HepG2 (cell line): ENCODE measurements around the gene PPFIA3. TPM values are rescaled to one million over a fixed set of nuclear protein-coding genes. Genes with fewer than 3 reads are reported as not detected.

Experiments
- ATAC-seq: fragments of 200-7000 bp; cut with Tn5 transposase; 3 replicates; pipeline ENCODE4 v1.9.1; 2020; ENCODE audit warnings: mild to moderate bottlenecking, moderate library complexity
- BruUV-seq: library from RNA; stranded (reverse); fragments of 400-500 nt; replicated peaks from 2 replicates; lab custom pipeline; 2021; lab: Mats Ljungman, UMichigan
- CTCF ChIA-PET: fragments of 300-600 bp; formaldehyde crosslinking; extraction: SDS; loops from one replicate; lab custom pipeline; 2021; ENCODE audit warnings: low total read pairs, inconsistent platforms, low intra/inter-chr PET ratio; lab: Yijun Ruan, JAX
- POLR2A ChIA-PET: fragments of 350-600 bp; sonication (Branson Sonifier 250); formaldehyde crosslinking; loops from one replicate; lab custom pipeline; 2020; ENCODE audit warnings: antibody characterized with exemption, inconsistent platforms; lab: Yijun Ruan, JAX
- DNase-seq: peaks from one replicate; pipeline ENCODE4 v3.0.0-alpha.2; 2015; ENCODE audit warnings: low spot score
- FAIRE-seq: peaks from 3 replicates; lab custom pipeline; 2011; peaks lifted over from hg19 to GRCh38; lab: Jason Lieb, UNC
- H2AFZ ChIP-seq: one replicate; pipeline ENCODE4 v1.6.1; 2011; ENCODE audit warnings: low read length, inconsistent platforms
- H3K27ac ChIP-seq: fragments of 300-600 bp; 3 replicates; pipeline ENCODE4 v1.8.0; 2011; ENCODE audit warnings: mixed run types, mild to moderate bottlenecking, mixed read lengths, low read length, inconsistent platforms; ENCODE audit not compliant: insufficient read depth; ENCODE audit errors: extremely low read length
- H3K27me3 ChIP-seq, 2 experiments: fragments of 200-600 bp in 1 of 2; 2 replicates in 1 of 2; 3 replicates in 1 of 2; pipeline versions ENCODE4 v1.6.0 to v1.8.0; 2011; ENCODE audit warnings: low read length in 2 of 2, mild to moderate bottlenecking in 2 of 2, moderate library complexity in 2 of 2, inconsistent platforms in 1 of 2; ENCODE audit not compliant: insufficient read depth in 2 of 2, control insufficient read depth in 1 of 2
- H3K36me3 ChIP-seq, 2 experiments: fragments of 200-600 bp in 1 of 2; replicated peaks in 1 of 2; 2 replicates in 1 of 2; 3 replicates in 1 of 2; pipeline versions ENCODE4 v1.5.1 to v1.8.0; 2011; ENCODE audit warnings: low read length in 2 of 2, inconsistent platforms in 1 of 2; ENCODE audit not compliant: insufficient read depth in 2 of 2, control insufficient read depth in 1 of 2
- H3K4me1 ChIP-seq: 2 replicates; pipeline ENCODE4 v1.5.1; 2012; ENCODE audit warnings: low read length, inconsistent platforms; ENCODE audit not compliant: insufficient read depth
- H3K4me2 ChIP-seq: 2 replicates; pipeline ENCODE4 v1.6.0; 2011; ENCODE audit warnings: low read depth, low read length, inconsistent platforms
- H3K4me3 ChIP-seq, 3 experiments: fragments of 200-600 bp in 1 of 3; sonication (generic), shearing (Covaris generic) in 1 of 3; replicated peaks in 1 of 3; 2 replicates each; pipeline ENCODE4 v1.5.1; 2011 to 2016; ENCODE audit warnings: low read length in 3 of 3, inconsistent platforms in 2 of 3, low read depth in 2 of 3, mild to moderate bottlenecking in 2 of 3, control low read depth in 1 of 3, mixed read lengths in 1 of 3; ENCODE audit not compliant: insufficient read depth in 1 of 3
- H3K79me2 ChIP-seq: one replicate; pipeline ENCODE4 v1.6.1; 2011; ENCODE audit warnings: low read length, inconsistent platforms; ENCODE audit not compliant: insufficient read depth
- H3K9ac ChIP-seq: 2 replicates; pipeline ENCODE4 v1.6.0; 2011; ENCODE audit warnings: mild to moderate bottlenecking, low read depth, low read length, inconsistent platforms; ENCODE audit not compliant: insufficient read depth
- H3K9me3 ChIP-seq: 2 replicates; pipeline ENCODE4 v1.5.1; 2012; ENCODE audit warnings: mild to moderate bottlenecking, low read length
- H4K20me1 ChIP-seq: 2 replicates; pipeline ENCODE4 v1.6.0; 2011; ENCODE audit warnings: inconsistent platforms, mild to moderate bottlenecking, low read length, moderate library complexity; ENCODE audit not compliant: insufficient read depth
- CREB1 ChIP-seq, 2 experiments: fragments of 450-650 bp in 1 of 2; IDR thresholded peaks; 2 replicates each; pipeline ENCODE4 v1.6.1; 2016 to 2017; ENCODE audit warnings: control low read depth in 1 of 2, mild to moderate bottlenecking in 1 of 2, missing compliant biosample characterization in 1 of 2, missing genetic modification characterization in 1 of 2
- GATA4 ChIP-seq: sonication (generic); IDR thresholded peaks from 2 replicates; pipeline ENCODE4 v1.6.1; 2016; ENCODE audit warnings: antibody characterized with exemption, low read depth, borderline replicate concordance
- HNF4A ChIP-seq: sonication (generic); formaldehyde crosslinking; IDR thresholded peaks from 2 replicates; pipeline ENCODE4 v1.4.0; 2020; ENCODE audit warnings: missing genetic modification reagents
- KAT8 ChIP-seq: IDR thresholded peaks from 2 replicates; pipeline ENCODE4 v1.6.1; 2016; ENCODE audit warnings: missing genetic modification reagents, missing compliant biosample characterization
- KDM5B ChIP-seq: sonication (generic); formaldehyde crosslinking; IDR thresholded peaks from 2 replicates; pipeline ENCODE4 v1.4.0; 2020; ENCODE audit warnings: missing genetic modification reagents, mild to moderate bottlenecking, borderline replicate concordance
- KMT2A ChIP-seq: sonication (generic); formaldehyde crosslinking; IDR thresholded peaks from 2 replicates; pipeline ENCODE4 v1.4.0; 2020; ENCODE audit warnings: missing genetic modification reagents
- MIER3 ChIP-seq: IDR thresholded peaks from 2 replicates; pipeline ENCODE4 v1.6.1; 2016; ENCODE audit warnings: missing compliant biosample characterization, borderline replicate concordance
- MTERF4 ChIP-seq: sonication (generic); formaldehyde crosslinking; IDR thresholded peaks from 2 replicates; pipeline ENCODE4 v1.8.0; 2023; ENCODE audit warnings: mild to moderate bottlenecking, missing genetic modification reagents
- POLR2G ChIP-seq: fragments of 200-400 bp; formaldehyde crosslinking; IDR thresholded peaks from 2 replicates; pipeline ENCODE4 v1.6.1; 2018; ENCODE audit warnings: mild to moderate bottlenecking, low read depth, low read length, moderate library complexity
- SMYD3 ChIP-seq: sonication (generic); formaldehyde crosslinking; IDR thresholded peaks from 2 replicates; pipeline ENCODE4 v1.8.1; 2023; ENCODE audit warnings: mild to moderate bottlenecking, missing genetic modification reagents
- TP53 ChIP-seq: sonication (generic); formaldehyde crosslinking; conservative IDR thresholded peaks from 2 replicates; pipeline ENCODE4 v1.4.0; 2020; ENCODE audit warnings: missing genetic modification reagents
- U2AF1 ChIP-seq: fragments of 200-400 bp; formaldehyde crosslinking; optimal IDR thresholded peaks from 2 replicates; pipeline ENCODE3; 2017; ENCODE audit warnings: mild to moderate bottlenecking, low read depth, low read length
- ZBTB14 ChIP-seq: sonication (generic); formaldehyde crosslinking; IDR thresholded peaks from 2 replicates; pipeline ENCODE4 v1.4.0; 2020; ENCODE audit warnings: missing genetic modification reagents
- ZMAT3 ChIP-seq: sonication (generic); formaldehyde crosslinking; conservative IDR thresholded peaks from 2 replicates; pipeline ENCODE4 v1.7.0; 2021; ENCODE audit warnings: missing genetic modification reagents
- ZNF143 ChIP-seq: sonication (generic); formaldehyde crosslinking; IDR thresholded peaks from 2 replicates; pipeline ENCODE4 v1.4.0; 2020; ENCODE audit warnings: missing genetic modification reagents
- ZNF260 ChIP-seq: sonication (generic); formaldehyde crosslinking; IDR thresholded peaks from 2 replicates; pipeline ENCODE4 v1.4.0; 2020; ENCODE audit warnings: missing genetic modification reagents, low read depth, mild to moderate bottlenecking, borderline replicate concordance
- ZNF292 ChIP-seq: sonication (generic); formaldehyde crosslinking; IDR thresholded peaks from 2 replicates; pipeline ENCODE4 v1.8.1; 2022; ENCODE audit warnings: mild to moderate bottlenecking, low read depth, missing genetic modification reagents, borderline replicate concordance
- ZNF550 ChIP-seq: sonication (generic); formaldehyde crosslinking; IDR thresholded peaks from 2 replicates; pipeline ENCODE4 v1.4.0; 2020; ENCODE audit warnings: mild to moderate bottlenecking, missing genetic modification reagents, borderline replicate concordance
- ZNF614 ChIP-seq: IDR thresholded peaks from 2 replicates; pipeline ENCODE4 v1.6.1; 2018; ENCODE audit warnings: missing biosample characterization, missing genetic modification reagents, inconsistent platforms, borderline replicate concordance
- ZNF670 ChIP-seq: sonication (generic); formaldehyde crosslinking; IDR thresholded peaks from 2 replicates; pipeline ENCODE4 v1.8.0; 2022; ENCODE audit warnings: mild to moderate bottlenecking, missing genetic modification reagents, borderline replicate concordance
- WGBS: methylation state at CpG from one replicate; pipeline ENCODE4 v1.1.6; 2017; ENCODE audit warnings: low lambda C conversion rate; 5-methylcytosine and 5-hydroxymethylcytosine counted together
- in situ Hi-C: cut with HindIII; loops from 2 replicates; pipeline ENCODE4 v1.10.0; 2017; ENCODE audit warnings: low pct_unique_long_range_greater_than_20kb; ENCODE audit not compliant: extremely low pct_ligation_motif_present
- intact Hi-C: fragments of 100-400 bp; cut with micrococcal nuclease; formaldehyde crosslinking; loops from one replicate; pipeline ENCODE4 v1.10.0; 2022; ENCODE audit not compliant: unreplicated experiment
- polyA plus RNA-seq, 8 experiments: library from polyadenylated mRNA; depleted of rRNA in 3 of 8; stranded (reverse) in 7 of 8; unstranded in 1 of 8; fragments of >200 nt; fragmentation: Illumina TruSeq in 4 of 8; extraction: Trizol in 4 of 8; gene quantifications; 2 replicates each; pipeline versions ENCODE4 v1.2.1 to v1.2.3, GENCODE V29; 2011 to 2016; ENCODE audit warnings: low read depth in 4 of 8, missing spikeins in 1 of 8, mixed read lengths in 1 of 8; ENCODE audit not compliant: insufficient read depth in 1 of 8
- total RNA-seq, 5 experiments: library from RNA; depleted of rRNA; stranded (reverse); fragments of >200 nt; fragmentation: Illumina TruSeq; extraction: Trizol; gene quantifications; 2 replicates each; pipeline ENCODE4 v1.2.3, GENCODE V29; 2016; ENCODE audit warnings: low read depth in 1 of 5

The PPFIA3 gene
- total and polyA plus RNA-seq, 2 of the 13 experiments (the other 11 are each of a cell fraction or from before 2014, with no cell fraction given): 6.7 to 8.6 TPM

- TF ChIP-seq ZNF260 (CRISPR knock-in tag): no peak
- TF ChIP-seq SMYD3 (CRISPR knock-in tag): no peak
- no peak for TF ChIP-seq KDM5B (CRISPR knock-in tag)
- no peak for TF ChIP-seq GATA4
- no peak for TF ChIP-seq TP53 (CRISPR knock-in tag)
- TF ChIP-seq U2AF1: no peak
- TF ChIP-seq POLR2G: no peak
- TF ChIP-seq CREB1 (IDR thresholded peaks at IDR 0.05): no peak
- TF ChIP-seq CREB1 (CRISPR knock-in tag; IDR thresholded peaks at IDR 0.05): no peak
- no peak for TF ChIP-seq KMT2A (CRISPR knock-in tag)
- TF ChIP-seq ZBTB14 (CRISPR knock-in tag): no peak
Observed at GRCh38 chr19:49116544-49116943, 2.8 kb upstream of the PPFIA3 start (continued).

- in situ Hi-C loops: loop anchor here (5.0 kb wide), 1 partner anchor 34 kb away; no protein-coding TSS in a partner anchor
- Histone ChIP-seq H3K27me3 (peaks cover 0 to 7% of the 10 kb centered on the region in 2 experiments; a peak in 1 of 5 replicates), H3K4me2 (peak overlapping the region; percentile 98), H3K9me3 (no peaks in the 10 kb centered on the region), H4K20me1 (no peaks in the 10 kb centered on the region), H2AFZ (no peak overlapping the region), H3K4me1 (peaks cover 55% of the 10 kb centered on the region), H3K79me2 (peaks cover 4% of the 10 kb centered on the region), H3K27ac (peak overlapping the region; percentile 77), H3K36me3 (no peaks in the 10 kb centered on the region), H3K9ac (peak overlapping the region; percentile 90), H3K4me3 (peak overlapping the region; percentile 63 to 78 (median 74))
- no peak for DNase-seq
- FAIRE-seq: no peak
- WGBS: 16% methylated on average over 9 of the region's 26 CpGs
- ChIA-PET POLR2A (interaction anchor here (1.0 to 2.1 kb wide), 2 partner anchors 10 to 89 kb away, joined by 3 to 9 read pairs; no protein-coding TSS in a partner anchor), CTCF (no interaction called here)
- intact Hi-C loops: no loop called here
- ATAC-seq: no peak
- BruUV-seq: no TSS peak
- TF ChIP-seq MIER3 (CRISPR knock-in tag) (0 out of 2 replicates have a peak, but pooled peaks have one; percentile 0), TP53 (CRISPR knock-in tag) (no peak), ZNF550 (CRISPR knock-in tag) (0 out of 2 replicates have a peak, but pooled peaks have one; percentile 7), ZNF292 (CRISPR knock-in tag) (0 out of 2 replicates have a peak, but pooled peaks have one; percentile 6), ZNF670 (CRISPR knock-in tag) (no peak), ZNF614 (CRISPR knock-in tag) (no peak), ZNF143 (CRISPR knock-in tag) (no peak), HNF4A (CRISPR knock-in tag) (peak; percentile 30), KAT8 (CRISPR knock-in tag) (no peak), MTERF4 (CRISPR knock-in tag) (no peak), ZMAT3 (CRISPR knock-in tag) (no peak)
Observed at GRCh38 chr19:49117677-49118564, 1.4 kb upstream of the PPFIA3 start.
